ENCODE results near the gene FAM9B. TPM values are rescaled to one million over a fixed set of nuclear protein-coding genes. Genes with fewer than 3 reads are reported as not detected.

Gene FAM9B
- total RNA-seq, 1 experiment from 2014 or later, result not detected

DNA sequence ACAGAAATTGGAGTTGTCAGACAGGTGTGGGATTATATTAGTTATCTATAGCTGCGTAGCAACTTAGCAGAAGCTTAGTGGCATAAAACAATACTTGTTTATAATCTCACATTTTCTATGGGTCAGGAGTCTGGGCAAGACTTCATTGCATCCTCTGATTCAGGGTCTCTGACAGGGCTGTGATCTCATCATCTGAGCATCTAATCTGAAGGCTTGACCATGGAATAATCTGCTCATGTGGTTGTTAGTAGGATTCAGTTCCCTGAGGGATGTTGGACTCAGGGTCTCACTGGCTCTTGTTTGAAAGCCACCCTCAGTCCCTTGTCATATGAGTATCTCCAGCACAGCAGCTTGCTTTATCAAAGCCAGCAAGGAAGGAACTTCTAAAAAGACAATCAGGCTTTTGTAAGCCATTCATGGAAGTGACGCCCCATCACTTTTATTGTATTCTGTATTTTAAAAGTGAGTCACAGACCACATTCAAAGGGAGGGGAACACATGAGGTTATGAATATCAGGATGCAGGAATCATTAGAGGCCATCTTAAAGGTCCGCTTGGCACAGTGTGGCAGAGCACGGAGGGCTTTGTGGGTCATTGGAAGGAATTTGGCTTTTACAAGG lies 37.2 kb upstream of the FAM9B start:
- ATAC-seq, result no peak
- TF ChIP-seq, protein P1, sequence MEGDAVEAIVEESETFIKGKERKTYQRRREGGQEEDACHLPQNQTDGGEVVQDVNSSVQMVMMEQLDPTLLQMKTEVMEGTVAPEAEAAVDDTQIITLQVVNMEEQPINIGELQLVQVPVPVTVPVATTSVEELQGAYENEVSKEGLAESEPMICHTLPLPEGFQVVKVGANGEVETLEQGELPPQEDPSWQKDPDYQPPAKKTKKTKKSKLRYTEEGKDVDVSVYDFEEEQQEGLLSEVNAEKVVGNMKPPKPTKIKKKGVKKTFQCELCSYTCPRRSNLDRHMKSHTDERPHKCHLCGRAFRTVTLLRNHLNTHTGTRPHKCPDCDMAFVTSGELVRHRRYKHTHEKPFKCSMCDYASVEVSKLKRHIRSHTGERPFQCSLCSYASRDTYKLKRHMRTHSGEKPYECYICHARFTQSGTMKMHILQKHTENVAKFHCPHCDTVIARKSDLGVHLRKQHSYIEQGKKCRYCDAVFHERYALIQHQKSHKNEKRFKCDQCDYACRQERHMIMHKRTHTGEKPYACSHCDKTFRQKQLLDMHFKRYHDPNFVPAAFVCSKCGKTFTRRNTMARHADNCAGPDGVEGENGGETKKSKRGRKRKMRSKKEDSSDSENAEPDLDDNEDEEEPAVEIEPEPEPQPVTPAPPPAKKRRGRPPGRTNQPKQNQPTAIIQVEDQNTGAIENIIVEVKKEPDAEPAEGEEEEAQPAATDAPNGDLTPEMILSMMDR (IDR thresholded peaks at IDR 0.05), result no peak
- no peak for TF ChIP-seq SIN3A (IDR thresholded peaks at IDR 0.05; ENCODE audit: borderline replicate concordance, insufficient read depth, low read depth, low read length)
- no peak overlapping the region for H3K4me3 ChIP-seq (ENCODE audit: low read depth in 2 of 2, low read length in 2 of 2)
- no peaks in the 10 kb centered on the region for H3K4me1 ChIP-seq (ENCODE audit: control insufficient read depth, insufficient read depth, low read length)
- H3K36me3 ChIP-seq (ENCODE audit: control insufficient read depth, insufficient read depth, low read length), result no peaks in the 10 kb centered on the region
- ChIA-PET CTCF (no interaction called here), POLR2A (no interaction called here)
- no peak for DNase-seq (ENCODE audit: low read depth, low spot score)
- H3K27ac ChIP-seq (ENCODE audit: low read length), result no peak overlapping the region
- no peaks in the 10 kb centered on the region for H3K9me3 ChIP-seq (ENCODE audit: control insufficient read depth, insufficient read depth, low read depth, low read length)
- intact Hi-C loops (cut with micrococcal nuclease; ENCODE audit: unreplicated experiment) (no loop called here), in situ Hi-C loops (cut with HindIII; ENCODE audit: low pct_unique_long_range_greater_than_20kb, low sequenced_read_pairs) (no loop called here)
- H3K27me3 ChIP-seq (ENCODE audit: control insufficient read depth, insufficient read depth, low read length), result no peaks in the 10 kb centered on the region
- no TSS peak for BruUV-seq (replicated peaks)

DNA sequence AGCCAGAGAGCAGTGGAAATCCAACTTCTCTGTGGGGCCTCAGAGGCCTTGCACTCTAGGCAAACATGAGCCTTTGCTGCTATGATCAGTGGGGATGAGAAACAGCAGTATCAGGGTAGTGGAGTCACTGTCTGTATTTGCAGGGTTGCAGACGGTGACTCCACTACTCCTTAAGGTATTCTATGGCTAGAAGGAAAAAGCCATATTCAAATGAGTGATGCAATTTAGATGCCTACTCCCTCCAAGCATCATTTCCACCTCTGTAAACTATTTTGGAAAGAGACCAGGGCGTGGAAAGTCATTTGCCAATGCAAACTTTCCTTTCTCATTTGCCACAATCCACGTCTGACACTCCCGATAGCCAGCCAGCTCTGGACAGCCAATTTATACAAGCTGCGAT lies 35.6 kb upstream of the FAM9B start:
- Histone ChIP-seq H3K4me3 (ENCODE audit: low read depth in 2 of 2, low read length in 2 of 2) (no peak overlapping the region), H3K9me3 (ENCODE audit: control insufficient read depth, insufficient read depth, low read depth, low read length) (no peaks in the 10 kb centered on the region), H3K36me3 (ENCODE audit: control insufficient read depth, insufficient read depth, low read length) (no peaks in the 10 kb centered on the region), H3K27me3 (ENCODE audit: control insufficient read depth, insufficient read depth, low read length) (no peaks in the 10 kb centered on the region), H3K4me1 (ENCODE audit: control insufficient read depth, insufficient read depth, low read length) (no peaks in the 10 kb centered on the region), H3K27ac (ENCODE audit: low read length) (no peak overlapping the region)
- intact Hi-C loops (cut with micrococcal nuclease; ENCODE audit: unreplicated experiment), result no loop called here
- DNase-seq (ENCODE audit: low read depth, low spot score) (no peak), ATAC-seq (no peak)
- TF ChIP-seq, protein P1 (IDR thresholded peaks at IDR 0.05), result no peak
- TF ChIP-seq, protein P2, sequence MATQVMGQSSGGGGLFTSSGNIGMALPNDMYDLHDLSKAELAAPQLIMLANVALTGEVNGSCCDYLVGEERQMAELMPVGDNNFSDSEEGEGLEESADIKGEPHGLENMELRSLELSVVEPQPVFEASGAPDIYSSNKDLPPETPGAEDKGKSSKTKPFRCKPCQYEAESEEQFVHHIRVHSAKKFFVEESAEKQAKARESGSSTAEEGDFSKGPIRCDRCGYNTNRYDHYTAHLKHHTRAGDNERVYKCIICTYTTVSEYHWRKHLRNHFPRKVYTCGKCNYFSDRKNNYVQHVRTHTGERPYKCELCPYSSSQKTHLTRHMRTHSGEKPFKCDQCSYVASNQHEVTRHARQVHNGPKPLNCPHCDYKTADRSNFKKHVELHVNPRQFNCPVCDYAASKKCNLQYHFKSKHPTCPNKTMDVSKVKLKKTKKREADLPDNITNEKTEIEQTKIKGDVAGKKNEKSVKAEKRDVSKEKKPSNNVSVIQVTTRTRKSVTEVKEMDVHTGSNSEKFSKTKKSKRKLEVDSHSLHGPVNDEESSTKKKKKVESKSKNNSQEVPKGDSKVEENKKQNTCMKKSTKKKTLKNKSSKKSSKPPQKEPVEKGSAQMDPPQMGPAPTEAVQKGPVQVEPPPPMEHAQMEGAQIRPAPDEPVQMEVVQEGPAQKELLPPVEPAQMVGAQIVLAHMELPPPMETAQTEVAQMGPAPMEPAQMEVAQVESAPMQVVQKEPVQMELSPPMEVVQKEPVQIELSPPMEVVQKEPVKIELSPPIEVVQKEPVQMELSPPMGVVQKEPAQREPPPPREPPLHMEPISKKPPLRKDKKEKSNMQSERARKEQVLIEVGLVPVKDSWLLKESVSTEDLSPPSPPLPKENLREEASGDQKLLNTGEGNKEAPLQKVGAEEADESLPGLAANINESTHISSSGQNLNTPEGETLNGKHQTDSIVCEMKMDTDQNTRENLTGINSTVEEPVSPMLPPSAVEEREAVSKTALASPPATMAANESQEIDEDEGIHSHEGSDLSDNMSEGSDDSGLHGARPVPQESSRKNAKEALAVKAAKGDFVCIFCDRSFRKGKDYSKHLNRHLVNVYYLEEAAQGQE (IDR thresholded peaks at IDR 0.05; ENCODE audit: insufficient read depth in 1 of 2, low read depth in 2 of 2, low read length in 1 of 2), result no peak
- TF ChIP-seq SIN3A (IDR thresholded peaks at IDR 0.05; ENCODE audit: borderline replicate concordance, insufficient read depth, low read depth, low read length) (no peak), TCF7L2 (IDR thresholded peaks at IDR 0.05; ENCODE audit: low read depth, low read length) (no peak), POLR2AphosphoS5 (IDR thresholded peaks at IDR 0.05; ENCODE audit: low read depth, low read length) (no peak)
- ChIA-PET POLR2A (no interaction called here), CTCF (no interaction called here)
- BruUV-seq (replicated peaks), result no TSS peak
- in situ Hi-C loops (cut with HindIII; ENCODE audit: low pct_unique_long_range_greater_than_20kb, low sequenced_read_pairs), result no loop called here

All from Panc1 (cell line).